Activated CD4-positive, alpha-beta T cell treated with anti-CD3 and anti-CD28 coated beads for 36 hours (primary cell): Measurements from ENCODE around the gene RPUSD1. TPM values are rescaled to one million over a fixed set of nuclear protein-coding genes. Genes with fewer than 3 reads are reported as not detected.

Experiments
- ATAC-seq: fragments of 200-7000 bp; cut with Tn5 transposase; one replicate; pipeline ENCODE4 v1.10.0; 2021; ENCODE audit warnings: mild to moderate bottlenecking, moderate library complexity
- CTCF ChIA-PET: fragments of 350-600 bp; sonication (Branson Sonifier 250); formaldehyde crosslinking; loops from one replicate; lab custom pipeline; 2021; ENCODE audit warnings: antibody characterized with exemption; lab: Charles Lee
- POLR2A ChIA-PET: fragments of 350-600 bp; sonication (Branson Sonifier 250); formaldehyde crosslinking; loops from one replicate; lab custom pipeline; 2021; ENCODE audit warnings: antibody characterized with exemption, inconsistent platforms; lab: Charles Lee
- DNase-seq: peaks from one replicate; pipeline ENCODE4 v3.0.0-alpha.2; 2020
- H3K27ac Mint-ChIP-seq: one replicate; pipeline ENCODE4 v1.8.0; 2021; ENCODE audit warnings: mixed read lengths
- H3K27me3 Mint-ChIP-seq: one replicate; pipeline ENCODE4 v1.8.0; 2021; ENCODE audit warnings: mixed read lengths
- H3K36me3 Mint-ChIP-seq: one replicate; pipeline ENCODE4 v1.8.0; 2021; ENCODE audit warnings: low read depth, mixed read lengths
- H3K4me1 Mint-ChIP-seq: one replicate; pipeline ENCODE4 v1.8.0; 2021; ENCODE audit warnings: mixed read lengths
- H3K4me3 Mint-ChIP-seq: one replicate; pipeline ENCODE4 v1.8.0; 2021; ENCODE audit warnings: mild to moderate bottlenecking, moderate library complexity, mixed read lengths
- H3K9me3 Mint-ChIP-seq: one replicate; pipeline ENCODE4 v1.8.0; 2021; ENCODE audit warnings: low read depth, mixed read lengths
- intact Hi-C, 2 experiments: fragments of 100-400 bp; cut with DNase I in 1 of 2; cut with micrococcal nuclease in 1 of 2; formaldehyde crosslinking; loops; one replicate each; pipeline versions ENCODE4 v1.14.2 to v1.15.1; 2022 to 2024; cut with DNase I, micrococcal nuclease
- total RNA-seq, 2 experiments: library from RNA; stranded (reverse); gene quantifications; one replicate each; pipeline ENCODE4 v1.2.3, GENCODE V29; 2021

The RPUSD1 gene
- total RNA-seq, 2 experiments from 2014 or later, result 16.3 to 17.5 TPM

DNA sequence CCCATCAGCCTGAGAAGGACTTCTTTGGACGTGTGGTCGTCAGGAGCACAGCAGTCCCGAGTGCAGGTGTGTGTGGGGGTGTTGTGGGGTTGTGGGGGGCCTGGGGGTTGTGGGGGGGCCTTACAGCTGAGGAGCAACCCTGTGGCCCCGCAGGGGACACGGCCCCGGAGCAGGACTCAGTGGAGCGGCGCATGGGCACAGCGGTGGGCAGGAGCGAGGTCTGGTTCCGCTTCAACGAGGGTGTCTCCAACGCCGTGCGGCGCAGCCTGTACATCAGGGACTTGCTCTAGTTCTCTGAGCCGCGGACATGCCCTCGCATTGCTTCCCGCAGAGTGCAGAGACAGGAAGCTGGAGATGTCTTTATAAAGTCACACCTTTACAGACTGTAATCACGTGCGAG, 9.5 kb upstream of the RPUSD1 start:
- Mint-ChIP-seq H3K4me1 (peaks cover 2% of the 10 kb centered on the region), H3K36me3 (peaks cover 15% of the 10 kb centered on the region), H3K9me3 (no peaks in the 10 kb centered on the region), H3K27me3 (peaks cover 2% of the 10 kb centered on the region), H3K27ac (no peak overlapping the region), H3K4me3 (no peak overlapping the region)
- no peak for ATAC-seq
- ChIA-PET POLR2A (no interaction called here), CTCF (no interaction called here)
- intact Hi-C loops, result no loop called here
- no peak for DNase-seq

DNA sequence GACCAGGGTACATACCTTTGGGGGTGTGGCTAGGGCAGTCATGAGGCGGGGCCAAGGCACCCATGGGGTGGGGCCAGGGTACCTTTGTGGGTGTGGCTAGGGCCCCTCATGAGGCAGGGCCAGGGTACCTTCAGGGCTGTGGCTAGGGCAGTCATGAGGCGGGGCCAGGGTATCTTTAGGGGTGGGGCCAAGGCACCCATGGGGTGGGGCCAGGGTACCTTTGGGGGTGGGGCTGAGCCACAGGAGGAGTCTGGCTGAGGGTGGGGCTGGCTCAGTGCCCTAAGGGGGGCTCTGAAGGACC, 8.9 kb upstream of the RPUSD1 start:
- POLR2A ChIA-PET, result no interaction called here
- peaks cover 2% of the 10 kb centered on the region for H3K4me1 Mint-ChIP-seq
- peaks cover 1% of the 10 kb centered on the region for H3K27me3 Mint-ChIP-seq
- no peaks in the 10 kb centered on the region for H3K9me3 Mint-ChIP-seq
- DNase-seq (peak; percentile 58), ATAC-seq (peak; percentile 71)
- no peak overlapping the region for H3K27ac Mint-ChIP-seq
- intact Hi-C loops, result no loop called here
- peaks cover 15% of the 10 kb centered on the region for H3K36me3 Mint-ChIP-seq
- H3K4me3 Mint-ChIP-seq, result no peak overlapping the region
- CTCF ChIA-PET, result no interaction called here

DNA sequence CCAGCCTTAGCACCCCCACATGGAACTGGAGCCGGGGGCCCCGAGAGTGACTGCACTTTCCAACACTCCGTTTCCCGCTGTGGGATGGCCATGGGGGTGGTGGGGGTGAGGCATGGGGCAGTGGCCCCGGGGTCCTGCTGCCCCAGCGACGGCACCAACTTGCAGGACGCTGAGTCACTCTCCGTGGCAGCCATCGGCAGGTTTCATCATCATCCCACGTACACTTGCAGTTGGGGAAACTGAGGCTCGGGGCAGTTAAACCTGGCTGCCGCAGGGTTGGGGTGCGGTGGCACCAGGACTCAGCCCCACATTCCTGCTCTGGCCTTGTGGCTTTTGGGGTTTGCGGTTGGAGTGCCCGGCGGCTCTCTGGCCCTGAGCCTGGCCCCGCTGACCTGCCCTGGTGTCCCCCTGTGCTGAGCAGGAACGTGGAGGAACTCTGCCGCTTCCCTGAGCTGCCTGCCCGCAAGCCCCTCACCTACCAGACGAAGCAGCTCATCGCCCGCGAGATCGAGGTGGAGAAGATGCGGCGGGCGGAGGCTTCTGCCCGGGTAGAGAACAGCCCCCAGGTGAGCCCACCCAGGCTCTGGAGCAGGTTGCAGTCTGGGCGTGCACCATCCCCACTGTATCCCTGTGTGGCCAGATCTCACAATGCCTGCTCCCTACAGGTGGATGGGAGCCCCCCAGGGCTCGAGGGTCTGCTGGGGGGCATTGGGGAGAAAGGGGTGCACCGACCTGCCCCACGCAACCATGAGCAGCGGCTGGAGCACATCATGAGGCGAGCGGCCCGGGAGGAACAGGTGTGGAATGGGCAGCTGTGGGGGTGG, 8.3 kb upstream of the RPUSD1 start:
- Mint-ChIP-seq H3K27me3 (no peaks in the 10 kb centered on the region), H3K4me3 (no peak overlapping the region), H3K27ac (no peak overlapping the region), H3K36me3 (peaks cover 19% of the 10 kb centered on the region), H3K4me1 (peaks cover 2% of the 10 kb centered on the region), H3K9me3 (no peaks in the 10 kb centered on the region)
- ChIA-PET POLR2A (no interaction called here), CTCF (no interaction called here)
- intact Hi-C loops, result no loop called here
- DNase-seq (no peak), ATAC-seq (no peak)

DNA sequence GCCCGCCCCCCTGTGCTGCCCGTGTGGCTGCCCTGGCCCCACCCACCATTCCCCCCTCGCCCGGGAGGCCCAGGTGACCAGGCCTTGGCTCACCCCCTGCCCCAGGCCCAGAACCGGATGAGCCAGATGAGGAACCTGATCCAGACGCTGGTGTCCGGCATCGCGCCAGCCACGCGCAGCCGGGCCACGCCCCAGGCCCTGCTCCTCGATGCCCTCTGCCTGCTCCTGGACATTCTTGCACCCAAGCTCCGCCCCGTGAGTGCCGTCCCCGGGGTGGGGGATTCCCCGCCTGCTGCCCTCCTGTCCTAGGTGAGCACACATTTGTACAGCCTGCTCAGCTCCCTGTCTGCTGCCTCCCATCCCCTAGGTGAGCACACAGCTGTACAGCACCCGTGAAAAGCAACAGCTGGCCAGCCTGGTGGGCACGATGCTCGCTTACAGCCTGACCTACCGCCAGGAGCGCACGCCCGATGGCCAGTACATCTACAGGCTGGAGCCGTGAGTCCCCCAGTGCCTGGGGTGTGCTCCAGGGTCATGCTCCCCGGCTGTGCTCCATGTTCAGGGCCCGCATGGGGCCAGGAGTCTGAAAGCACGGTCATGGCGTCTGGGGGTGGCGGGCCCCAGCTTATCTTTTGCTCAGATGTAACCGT, 7.5 kb upstream of the RPUSD1 start:
- Mint-ChIP-seq H3K27ac (no peak overlapping the region), H3K36me3 (peaks cover 23% of the 10 kb centered on the region), H3K9me3 (no peaks in the 10 kb centered on the region), H3K4me1 (peaks cover 2% of the 10 kb centered on the region), H3K27me3 (no peaks in the 10 kb centered on the region), H3K4me3 (no peak overlapping the region)
- ChIA-PET CTCF (no interaction called here), POLR2A (no interaction called here)
- DNase-seq (no peak), ATAC-seq (no peak)
- intact Hi-C loops, result no loop called here

DNA sequence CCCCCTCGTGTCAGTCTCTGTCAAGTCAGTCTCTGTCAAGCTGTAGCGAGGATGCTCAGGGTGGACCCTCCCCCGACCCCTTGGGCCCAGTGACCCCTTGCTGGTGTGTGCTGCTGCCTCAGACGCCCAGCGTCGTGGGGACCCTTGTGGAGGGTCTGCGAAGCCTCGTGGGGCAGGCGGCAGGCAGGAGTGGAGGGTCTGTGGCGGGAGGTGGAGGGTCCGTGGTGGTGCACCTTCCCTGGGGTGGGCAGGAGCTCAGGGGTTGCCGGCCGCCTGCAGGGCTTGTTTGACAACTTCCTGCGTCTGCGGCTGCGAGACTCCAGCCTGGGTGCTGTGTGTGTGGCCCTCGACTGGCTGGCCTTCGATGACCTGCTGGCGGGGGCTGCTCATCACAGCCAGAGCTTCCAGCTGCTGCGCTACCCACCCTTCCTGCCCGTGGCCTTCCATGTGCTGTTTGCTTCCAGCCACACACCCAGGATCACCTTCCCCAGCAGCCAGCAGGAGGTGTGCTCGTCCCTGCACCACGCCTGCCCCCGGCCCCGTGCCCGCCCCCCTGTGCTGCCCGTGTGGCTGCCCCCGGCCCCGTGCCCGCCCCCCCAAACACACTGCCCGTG, 6.8 kb upstream of the RPUSD1 start:
- Mint-ChIP-seq H3K4me1 (peaks cover 2% of the 10 kb centered on the region), H3K9me3 (no peaks in the 10 kb centered on the region), H3K27ac (no peak overlapping the region), H3K36me3 (peaks cover 25% of the 10 kb centered on the region), H3K4me3 (no peak overlapping the region), H3K27me3 (no peaks in the 10 kb centered on the region)
- ATAC-seq (no peak), DNase-seq (no peak)
- POLR2A ChIA-PET, result no interaction called here
- CTCF ChIA-PET, result no interaction called here
- intact Hi-C loops, result no loop called here

DNA sequence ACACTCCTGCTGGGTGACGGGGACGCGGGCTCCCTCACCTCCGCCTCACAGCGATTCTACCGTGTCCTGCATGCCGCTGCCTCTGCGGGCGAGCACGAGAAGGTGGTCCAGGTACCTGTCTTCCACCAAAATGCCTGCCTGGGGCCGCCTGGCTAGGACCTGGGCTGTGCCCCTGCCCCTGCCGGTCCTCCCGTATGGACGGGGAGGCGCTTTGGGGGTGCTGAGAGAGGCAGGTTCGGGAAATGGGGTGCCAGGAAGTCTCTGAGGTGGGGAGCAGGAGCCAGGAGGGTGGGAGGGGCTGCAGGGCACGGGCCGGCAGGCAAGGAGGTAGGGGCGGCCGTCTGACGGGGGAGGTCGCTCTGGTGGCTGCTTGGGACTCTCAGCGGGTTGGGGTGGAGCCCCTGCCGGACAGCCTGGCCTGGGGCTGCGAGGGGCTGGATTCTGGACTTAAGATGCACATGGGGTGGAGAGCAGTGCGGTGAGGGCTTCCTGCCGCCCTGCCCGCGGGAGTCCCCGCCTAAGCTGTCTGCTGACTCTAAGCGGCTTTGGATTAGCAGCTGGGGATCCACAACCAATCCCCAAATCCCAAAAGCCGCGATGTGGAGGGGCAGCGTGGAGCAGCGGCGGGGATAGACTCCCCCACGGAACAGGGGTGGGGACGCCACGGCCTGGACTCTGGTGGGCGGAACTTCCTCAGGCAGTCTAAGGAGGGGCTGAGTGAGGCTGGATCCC, 6.1 kb upstream of the RPUSD1 start:
- H3K4me3 Mint-ChIP-seq, result no peak overlapping the region
- intact Hi-C loops, result no loop called here
- CTCF ChIA-PET, result no interaction called here
- H3K36me3 Mint-ChIP-seq, result peaks cover 27% of the 10 kb centered on the region
- no peak overlapping the region for H3K27ac Mint-ChIP-seq
- POLR2A ChIA-PET, result no interaction called here
- no peak for DNase-seq
- ATAC-seq, result no peak
- no peaks in the 10 kb centered on the region for H3K9me3 Mint-ChIP-seq
- no peaks in the 10 kb centered on the region for H3K27me3 Mint-ChIP-seq
- peaks cover 4% of the 10 kb centered on the region for H3K4me1 Mint-ChIP-seq

DNA sequence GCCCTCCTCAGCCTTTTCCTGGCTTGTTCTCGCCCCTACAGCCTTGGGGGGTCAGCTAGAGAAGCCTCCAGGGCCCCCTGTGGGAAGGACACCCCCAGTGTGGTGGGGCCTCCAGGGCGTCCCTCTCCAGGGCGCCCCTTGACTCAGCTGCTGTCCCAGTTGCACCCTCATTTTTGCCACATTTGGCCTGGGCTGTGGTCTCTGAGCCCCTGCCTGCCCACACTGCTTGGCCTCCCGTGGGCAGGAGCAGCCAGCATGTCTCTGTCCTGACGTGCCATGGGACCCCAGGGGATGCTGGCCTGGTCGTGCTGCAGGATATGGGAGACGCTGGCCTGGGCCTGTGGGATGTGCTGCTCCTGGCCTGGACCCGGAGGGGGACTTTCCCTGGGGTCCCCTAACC, 5.2 kb upstream of the RPUSD1 start:
- Mint-ChIP-seq H3K27me3 (no peaks in the 10 kb centered on the region), H3K27ac (no peak overlapping the region), H3K4me3 (no peak overlapping the region), H3K4me1 (peaks cover 4% of the 10 kb centered on the region), H3K36me3 (peaks cover 27% of the 10 kb centered on the region), H3K9me3 (no peaks in the 10 kb centered on the region)
- intact Hi-C loops, result no loop called here
- ATAC-seq, result no peak
- POLR2A ChIA-PET, result no interaction called here
- CTCF ChIA-PET, result interaction anchor here (1.2 kb wide), 1 partner anchor 73 kb away, joined by 3 read pairs; no protein-coding TSS in a partner anchor
- DNase-seq, result no peak

DNA sequence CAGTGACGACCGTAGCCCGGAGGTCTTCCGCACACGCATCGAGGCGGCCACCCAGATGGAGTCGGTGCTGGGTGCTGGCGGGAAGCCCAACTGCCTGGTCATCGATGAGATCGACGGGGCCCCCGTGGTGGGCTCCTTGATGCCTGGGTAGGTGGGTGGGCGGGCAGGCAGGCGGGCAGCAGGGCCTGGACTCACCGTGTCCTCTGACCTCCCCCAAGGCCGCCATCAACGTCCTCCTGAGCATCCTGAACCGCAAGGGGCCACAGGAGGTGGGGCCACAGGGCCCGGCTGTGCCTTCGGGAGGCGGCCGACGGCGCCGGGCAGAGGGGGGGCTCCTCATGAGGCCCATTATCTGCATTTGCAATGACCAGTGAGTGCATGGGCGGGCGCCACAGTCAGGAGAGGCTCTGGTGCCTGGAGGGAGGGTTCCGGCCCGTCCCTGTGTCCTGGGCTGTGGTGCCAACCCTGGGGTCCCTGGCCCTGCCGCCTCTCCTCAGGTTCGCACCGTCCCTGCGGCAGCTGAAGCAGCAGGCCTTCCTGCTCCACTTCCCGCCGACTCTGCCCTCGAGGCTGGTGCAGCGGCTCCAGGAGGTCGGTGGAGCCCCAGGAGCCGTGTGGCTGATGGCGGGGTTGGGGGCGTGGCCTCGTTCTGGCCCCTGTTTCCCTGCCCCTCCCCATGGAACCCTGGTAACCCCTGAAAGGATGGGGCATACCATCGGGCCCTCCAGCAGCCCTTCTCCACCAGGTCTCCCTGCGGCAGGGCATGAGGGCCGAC, 4.2 kb upstream of the RPUSD1 start:
- ChIA-PET POLR2A (no interaction called here), CTCF (interaction anchor here (1.2 kb wide), 1 partner anchor 72 kb away, joined by 3 read pairs; no protein-coding TSS in a partner anchor)
- Mint-ChIP-seq H3K36me3 (peaks cover 22% of the 10 kb centered on the region), H3K4me1 (peaks cover 7% of the 10 kb centered on the region), H3K9me3 (no peaks in the 10 kb centered on the region), H3K27me3 (no peaks in the 10 kb centered on the region), H3K27ac (no peak overlapping the region), H3K4me3 (no peak overlapping the region)
- DNase-seq (no peak), ATAC-seq (no peak)
- intact Hi-C loops, result no loop called here

DNA sequence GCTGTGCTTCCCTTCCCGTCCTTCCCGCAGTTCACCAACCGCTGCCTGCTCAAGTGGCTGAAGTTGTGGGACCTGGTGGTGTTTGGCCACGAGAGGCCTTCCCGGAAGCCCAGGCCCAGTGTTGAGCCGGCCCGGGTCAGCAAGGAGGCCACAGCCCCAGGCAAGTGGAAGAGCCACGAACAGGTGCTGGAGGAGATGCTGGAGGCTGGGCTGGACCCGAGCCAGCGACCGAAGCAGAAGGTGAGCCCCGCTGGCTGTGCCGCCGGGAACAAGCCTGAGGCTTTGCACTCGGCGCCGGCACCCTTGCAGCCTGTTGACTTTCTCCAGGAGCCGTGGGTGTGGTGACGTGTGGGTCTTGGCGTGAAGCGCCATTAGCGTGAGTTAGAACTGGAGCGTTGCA, 3.0 kb upstream of the RPUSD1 start:
- Mint-ChIP-seq H3K27ac (no peak overlapping the region), H3K36me3 (peaks cover 15% of the 10 kb centered on the region), H3K4me1 (peaks cover 11% of the 10 kb centered on the region), H3K9me3 (no peaks in the 10 kb centered on the region), H3K4me3 (no peak overlapping the region), H3K27me3 (no peaks in the 10 kb centered on the region)
- intact Hi-C loops, result no loop called here
- POLR2A ChIA-PET, result no interaction called here
- CTCF ChIA-PET, result interaction anchor here (1.0 kb wide), 1 partner anchor 75 kb away, joined by 3 read pairs; no protein-coding TSS in a partner anchor
- DNase-seq, result no peak
- ATAC-seq, result no peak

DNA sequence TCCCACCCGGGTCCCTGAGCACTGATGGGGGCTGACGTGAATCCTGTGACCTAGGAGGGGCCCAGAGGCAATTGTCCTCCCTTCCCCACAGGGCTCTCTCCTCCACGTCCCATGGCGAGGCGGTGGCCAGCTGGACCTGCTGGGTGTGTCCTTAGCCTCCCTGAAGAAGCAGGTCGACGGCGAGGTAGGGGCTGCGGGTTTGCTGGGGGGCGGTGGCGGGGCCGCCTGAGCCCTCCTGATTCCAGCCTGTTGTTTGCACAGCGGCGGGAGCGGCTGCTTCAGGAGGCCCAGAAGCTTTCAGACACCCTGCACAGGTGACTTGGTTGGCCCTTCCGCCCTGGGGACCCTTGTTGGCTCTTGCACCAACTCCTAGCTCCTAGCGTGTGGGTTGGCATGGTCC, 1.9 kb upstream of the RPUSD1 start:
- POLR2A ChIA-PET, result no interaction called here
- intact Hi-C loops, result no loop called here
- H3K4me3 Mint-ChIP-seq, result peak overlapping the region; percentile 88
- H3K4me1 Mint-ChIP-seq, result peaks cover 10% of the 10 kb centered on the region
- CTCF ChIA-PET, result interaction anchor here (1.0 kb wide), 1 partner anchor 74 kb away, joined by 3 read pairs; no protein-coding TSS in a partner anchor
- H3K36me3 Mint-ChIP-seq, result peaks cover 13% of the 10 kb centered on the region
- no peak for DNase-seq
- ATAC-seq, result no peak
- H3K27me3 Mint-ChIP-seq, result no peaks in the 10 kb centered on the region
- no peak overlapping the region for H3K27ac Mint-ChIP-seq
- no peaks in the 10 kb centered on the region for H3K9me3 Mint-ChIP-seq
